HFF-Myc (cell line): ENCODE measurements around the gene TRIML1.

Source experiments
- DNase-seq: peaks from one replicate; pipeline ENCODE4 v3.0.0-alpha.2; 2011; ENCODE audit warnings: low read depth; ENCODE audit errors: extremely low read depth
- H3K4me3 ChIP-seq: replicated peaks from 2 replicates; pipeline ENCODE4 v1.5.1; 2011; ENCODE audit warnings: low read depth, mild to moderate bottlenecking, control low read depth, low read length
- TF ChIP-seq, protein P1 (sequence below): IDR thresholded peaks from 2 replicates; pipeline ENCODE4 v1.5.1; 2012; ENCODE audit warnings: mild to moderate bottlenecking, low read depth, low read length, control low read depth; ENCODE audit errors: missing control alignments

TRIML1 gene

DNA sequence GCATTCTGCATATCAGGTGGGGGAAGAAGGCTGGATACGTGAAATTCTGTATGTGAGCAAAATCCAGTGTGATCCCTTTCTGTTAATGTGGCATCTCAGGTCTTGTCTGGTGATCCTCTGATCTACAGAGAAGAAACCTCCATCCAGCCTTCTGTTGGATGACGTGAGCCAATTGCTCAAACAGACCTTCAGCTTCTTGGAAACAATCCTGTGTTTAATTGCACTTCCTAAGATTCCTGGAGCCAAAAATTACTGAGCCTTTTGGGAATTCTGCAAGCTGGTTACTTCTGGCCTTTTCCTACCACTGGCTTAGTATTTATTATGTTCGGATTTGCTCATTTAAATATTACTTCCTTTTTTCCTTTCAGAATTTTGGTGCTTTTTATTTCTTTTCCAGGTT lies 51.2 kb downstream of the TRIML1 start:
- no peak for DNase-seq
- TF ChIP-seq, protein P1, sequence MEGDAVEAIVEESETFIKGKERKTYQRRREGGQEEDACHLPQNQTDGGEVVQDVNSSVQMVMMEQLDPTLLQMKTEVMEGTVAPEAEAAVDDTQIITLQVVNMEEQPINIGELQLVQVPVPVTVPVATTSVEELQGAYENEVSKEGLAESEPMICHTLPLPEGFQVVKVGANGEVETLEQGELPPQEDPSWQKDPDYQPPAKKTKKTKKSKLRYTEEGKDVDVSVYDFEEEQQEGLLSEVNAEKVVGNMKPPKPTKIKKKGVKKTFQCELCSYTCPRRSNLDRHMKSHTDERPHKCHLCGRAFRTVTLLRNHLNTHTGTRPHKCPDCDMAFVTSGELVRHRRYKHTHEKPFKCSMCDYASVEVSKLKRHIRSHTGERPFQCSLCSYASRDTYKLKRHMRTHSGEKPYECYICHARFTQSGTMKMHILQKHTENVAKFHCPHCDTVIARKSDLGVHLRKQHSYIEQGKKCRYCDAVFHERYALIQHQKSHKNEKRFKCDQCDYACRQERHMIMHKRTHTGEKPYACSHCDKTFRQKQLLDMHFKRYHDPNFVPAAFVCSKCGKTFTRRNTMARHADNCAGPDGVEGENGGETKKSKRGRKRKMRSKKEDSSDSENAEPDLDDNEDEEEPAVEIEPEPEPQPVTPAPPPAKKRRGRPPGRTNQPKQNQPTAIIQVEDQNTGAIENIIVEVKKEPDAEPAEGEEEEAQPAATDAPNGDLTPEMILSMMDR, result no peak
- no peak overlapping the region for H3K4me3 ChIP-seq

GRCh38 chr4:188194421-188194820 lies 55.2 kb downstream of the TRIML1 start:
- no peak for DNase-seq
- TF ChIP-seq, protein P1, result no peak
- H3K4me3 ChIP-seq, result no peak overlapping the region

DNA sequence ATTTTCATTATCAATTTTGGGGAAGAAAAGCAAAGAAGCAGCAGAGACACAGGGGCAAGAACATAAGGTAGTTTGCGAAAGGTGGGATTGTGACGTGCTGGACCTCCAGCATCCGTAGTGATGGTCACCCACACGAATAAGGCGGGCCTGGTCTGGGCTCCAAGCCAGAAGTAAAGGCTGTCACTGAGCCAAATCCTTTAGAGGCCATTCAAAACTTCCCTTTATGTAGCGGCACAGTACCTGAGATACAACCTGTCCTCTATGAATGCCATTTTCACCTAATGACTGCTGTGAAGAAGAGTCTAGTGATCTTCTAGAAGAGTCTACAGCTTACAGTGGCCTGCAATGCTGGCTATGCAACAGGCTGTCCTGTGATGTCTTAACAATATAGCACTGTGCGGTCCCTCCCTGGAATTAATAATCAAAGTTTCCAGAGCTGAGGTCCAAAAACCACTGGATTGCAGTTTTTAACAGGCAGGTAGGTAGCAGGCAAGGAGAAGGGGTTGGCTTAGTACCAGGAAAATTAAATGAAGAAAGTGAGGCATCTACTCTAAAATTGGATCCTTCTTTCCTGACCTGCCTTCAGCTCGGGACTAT lies 56.2 kb downstream of the TRIML1 start:
- TF ChIP-seq, protein P1, result no peak
- H3K4me3 ChIP-seq, result no peak overlapping the region
- DNase-seq, result no peak

DNA sequence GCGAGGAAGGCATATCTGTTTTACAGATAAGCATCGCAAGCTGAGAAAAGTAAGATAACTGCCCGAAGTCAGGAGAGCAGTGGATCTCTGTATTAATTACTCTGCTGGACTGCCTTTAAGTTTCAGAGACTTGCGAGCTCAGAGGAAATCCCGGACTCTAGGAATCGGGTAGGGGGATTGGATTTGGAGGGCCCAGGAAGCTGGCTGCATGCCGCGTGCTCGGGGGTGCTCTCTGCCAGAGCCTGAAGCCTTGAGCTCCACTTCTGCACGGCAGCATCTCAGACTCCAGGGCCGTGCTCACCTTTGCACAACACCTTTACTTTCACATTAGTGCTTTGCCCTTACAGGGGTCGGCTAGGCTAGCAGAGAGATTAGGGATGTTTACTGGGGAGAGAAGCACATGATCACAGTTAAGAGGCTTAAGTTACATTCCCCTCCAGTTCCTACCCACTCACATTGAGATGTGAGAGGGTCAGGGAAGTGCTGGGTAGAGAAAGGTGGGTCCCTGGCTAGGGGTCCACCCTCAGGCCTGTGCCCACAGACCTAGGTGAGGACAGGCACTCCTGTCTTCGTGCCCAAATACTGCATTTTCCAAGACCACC lies 57.0 kb downstream of the TRIML1 start:
- TF ChIP-seq, protein P1, result no peak
- H3K4me3 ChIP-seq, result no peak overlapping the region
- DNase-seq, result no peak
